HEK293 (cell line): ENCODE data around the gene OR2A2.
A peak's percentile ranks its signal among the peaks of the same experiment; 100 is the strongest.

ENCODE experiments used
- CTCF ChIA-PET: fragments of 350-600 bp; formaldehyde crosslinking; extraction: SDS; loops from one replicate; lab custom pipeline; 2021; ENCODE audit warnings: antibody characterized with exemption; lab: Yijun Ruan, JAX
- POLR2A ChIA-PET: fragments of 300-600 bp; formaldehyde crosslinking; extraction: SDS; loops from one replicate; lab custom pipeline; 2020; ENCODE audit warnings: antibody characterized with exemption, inconsistent platforms; lab: Yijun Ruan, JAX
- H3K27ac ChIP-seq: fragments of 200-500 bp; sonication (Bioruptor generic); 2 replicates; pipeline ENCODE4 v1.5.1; 2014; ENCODE audit warnings: low read depth, low read length, control low read depth, inconsistent platforms; ENCODE audit errors: extremely low read depth
- H3K36me3 ChIP-seq, 2 experiments: fragments of 200-500 bp in 1 of 2; sonication (Bioruptor generic) in 1 of 2; 1 replicate in 1 of 2; 2 replicates in 1 of 2; pipeline ENCODE4 v1.5.1; 2014 to 2017; ENCODE audit warnings: inconsistent platforms in 2 of 2, low read length in 2 of 2; ENCODE audit not compliant: control insufficient read depth in 2 of 2, insufficient read depth in 1 of 2
- H3K4me1 ChIP-seq: fragments of 200-500 bp; sonication (Bioruptor generic); 2 replicates; pipeline ENCODE4 v1.5.1; 2014; ENCODE audit warnings: mild to moderate bottlenecking, low read length, inconsistent platforms; ENCODE audit not compliant: control insufficient read depth, insufficient read depth
- H3K4me3 ChIP-seq: 2 replicates; pipeline ENCODE4 v1.5.1; 2011; ENCODE audit warnings: low read depth, mild to moderate bottlenecking, control low read depth, low read length, moderate library complexity
- H3K9me3 ChIP-seq: fragments of 200-500 bp; sonication (Bioruptor generic); 2 replicates; pipeline ENCODE4 v1.5.1; 2014; ENCODE audit warnings: low read depth, low read length, inconsistent platforms; ENCODE audit not compliant: control insufficient read depth, insufficient read depth
- EGR2 ChIP-seq: fragments of 450-650 bp; formaldehyde crosslinking; IDR thresholded peaks from 2 replicates; pipeline ENCODE4 v1.5.1; 2016; ENCODE audit warnings: low read depth, missing biosample characterization, missing genetic modification characterization
- HOXD13 ChIP-seq: sonication (generic); formaldehyde crosslinking; IDR thresholded peaks from 2 replicates; pipeline ENCODE4 v1.8.0; 2022; ENCODE audit warnings: missing genetic modification reagents, borderline replicate concordance
- ZBTB20 ChIP-seq: fragments of 450-650 bp; formaldehyde crosslinking; IDR thresholded peaks from 2 replicates; pipeline ENCODE4 v1.5.1; 2016; ENCODE audit warnings: missing biosample characterization, missing genetic modification characterization
- ZFHX2 ChIP-seq: fragments of 450-650 bp; formaldehyde crosslinking; conservative IDR thresholded peaks from 2 replicates; pipeline ENCODE4 v1.5.1; 2016; ENCODE audit warnings: missing biosample characterization, missing genetic modification characterization
- ZFP69B ChIP-seq: fragments of 450-650 bp; formaldehyde crosslinking; IDR thresholded peaks from 2 replicates; pipeline ENCODE4 v1.5.1; 2016; ENCODE audit warnings: missing biosample characterization, missing genetic modification characterization
- ZIC2 ChIP-seq: fragments of 450-650 bp; formaldehyde crosslinking; IDR thresholded peaks from 2 replicates; pipeline ENCODE4 v1.5.1; 2016; ENCODE audit warnings: missing biosample characterization, missing genetic modification characterization
- ZNF121 ChIP-seq: fragments of 450-650 bp; formaldehyde crosslinking; IDR thresholded peaks from 2 replicates; pipeline ENCODE4 v1.5.1; 2016; ENCODE audit warnings: missing biosample characterization, missing genetic modification characterization
- ZNF132 ChIP-seq: fragments of 450-650 bp; formaldehyde crosslinking; IDR thresholded peaks from 2 replicates; pipeline ENCODE4 v1.5.1; 2017; ENCODE audit warnings: missing biosample characterization, missing genetic modification characterization, borderline replicate concordance
- ZNF211 ChIP-seq: fragments of 450-650 bp; formaldehyde crosslinking; IDR thresholded peaks from 2 replicates; pipeline ENCODE4 v1.5.1; 2016; ENCODE audit warnings: low read depth, missing biosample characterization, missing genetic modification characterization
- ZNF335 ChIP-seq: fragments of 450-650 bp; formaldehyde crosslinking; conservative IDR thresholded peaks from 2 replicates; pipeline ENCODE4 v1.5.1; 2016; ENCODE audit warnings: missing biosample characterization, missing genetic modification characterization
- ZNF341 ChIP-seq: fragments of 450-650 bp; formaldehyde crosslinking; IDR thresholded peaks from 2 replicates; pipeline ENCODE4; 2016; ENCODE audit warnings: low read depth, missing biosample characterization, missing genetic modification characterization
- ZNF510 ChIP-seq: fragments of 450-650 bp; formaldehyde crosslinking; IDR thresholded peaks from 2 replicates; pipeline ENCODE4 v1.5.1; 2018; ENCODE audit warnings: mild to moderate bottlenecking, missing genetic modification characterization, missing biosample characterization; ENCODE audit not compliant: insufficient replicate concordance
- ZNF623 ChIP-seq: fragments of 450-650 bp; formaldehyde crosslinking; IDR thresholded peaks from 2 replicates; pipeline ENCODE4 v1.5.1; 2016; ENCODE audit warnings: missing biosample characterization, missing genetic modification characterization
- ZNF677 ChIP-seq: fragments of 450-650 bp; IDR thresholded peaks from 2 replicates; pipeline ENCODE4 v1.5.0; 2018; ENCODE audit warnings: missing biosample characterization, mild to moderate bottlenecking, missing genetic modification characterization, moderate library complexity
- ZNF701 ChIP-seq: fragments of 450-650 bp; formaldehyde crosslinking; IDR thresholded peaks from 2 replicates; pipeline ENCODE4 v1.5.1; 2016; ENCODE audit warnings: missing biosample characterization, missing genetic modification characterization
- ZNF747 ChIP-seq: fragments of 450-650 bp; formaldehyde crosslinking; IDR thresholded peaks from 2 replicates; pipeline ENCODE4 v1.5.1; 2016; ENCODE audit warnings: missing biosample characterization, missing genetic modification characterization
- ZNF777 ChIP-seq: fragments of 450-650 bp; formaldehyde crosslinking; IDR thresholded peaks from 2 replicates; pipeline ENCODE4 v1.5.1; 2017; ENCODE audit warnings: missing biosample characterization, missing genetic modification characterization, borderline replicate concordance
- ZNF785 ChIP-seq: fragments of 450-650 bp; formaldehyde crosslinking; IDR thresholded peaks from 2 replicates; pipeline ENCODE4 v1.5.1; 2016; ENCODE audit warnings: missing biosample characterization, missing genetic modification characterization
- ZNF837 ChIP-seq: fragments of 450-650 bp; formaldehyde crosslinking; IDR thresholded peaks from 2 replicates; pipeline ENCODE4 v1.5.1; 2016; ENCODE audit warnings: missing biosample characterization, missing genetic modification characterization
- TF ChIP-seq, protein P1 (sequence below): fragments of 450-650 bp; formaldehyde crosslinking; IDR thresholded peaks from 2 replicates; pipeline ENCODE4 v1.5.1; 2016; ENCODE audit warnings: missing biosample characterization, missing genetic modification characterization
- TF ChIP-seq, protein P2 (sequence below): fragments of 450-650 bp; formaldehyde crosslinking; IDR thresholded peaks from 2 replicates; pipeline ENCODE4 v1.5.0; 2017; ENCODE audit warnings: missing biosample characterization, missing genetic modification characterization, borderline replicate concordance
- TF ChIP-seq, protein P3 (sequence below): fragments of 450-650 bp; formaldehyde crosslinking; IDR thresholded peaks from 2 replicates; pipeline ENCODE4 v1.5.1; 2017; ENCODE audit warnings: missing biosample characterization, mild to moderate bottlenecking, missing genetic modification characterization, moderate library complexity
- TF ChIP-seq, protein P4 (sequence below): fragments of 450-650 bp; formaldehyde crosslinking; IDR thresholded peaks from 2 replicates; pipeline ENCODE4 v1.5.1; 2016; ENCODE audit warnings: missing biosample characterization, missing genetic modification characterization
- TF ChIP-seq, protein P5 (sequence below): fragments of 450-650 bp; formaldehyde crosslinking; IDR thresholded peaks from 2 replicates; pipeline ENCODE4 v1.5.1; 2016; ENCODE audit warnings: missing biosample characterization, missing genetic modification characterization, low read depth

The OR2A2 gene

DNA sequence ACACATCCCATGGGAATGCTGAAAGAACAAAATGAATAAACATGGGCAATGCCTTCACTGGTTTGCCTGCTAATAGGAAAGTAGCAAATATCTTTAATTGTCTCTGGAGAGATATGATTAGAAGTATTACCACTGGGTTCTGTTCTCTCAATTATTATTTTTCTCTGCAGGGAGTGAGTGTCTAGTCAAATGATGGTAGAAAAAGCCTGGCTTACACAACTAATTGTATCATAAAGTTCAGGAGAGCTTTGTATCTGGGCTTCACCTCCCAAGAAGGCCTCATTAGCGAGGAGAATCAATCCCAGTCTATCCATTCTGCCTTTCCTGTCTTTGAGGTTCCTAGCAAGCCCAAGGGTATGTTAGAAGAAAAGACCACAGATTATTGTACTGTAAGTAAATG, 13.5 kb downstream of the OR2A2 start, which contains the start of gene OR2A14:
TSS of gene OR2A14 (plus strand) at position 301 of the 400 bp plus-strand sequence. CDS start 5,937 bp downstream, outside the sequence.
- CTCF ChIA-PET, result interaction anchor here (0.6 kb wide), 1 partner anchor 650 kb away, joined by 3 read pairs; no protein-coding TSS in a partner anchor
- Histone ChIP-seq H3K27ac (no peak within 1 kb of the TSS), H3K36me3 (no peaks in the 10 kb centered on the region), H3K4me1 (no peaks in the 10 kb centered on the region), H3K4me3 (no peak within 1 kb of the TSS), H3K9me3 (no peaks in the 10 kb centered on the region)
- TF ChIP-seq ZNF837, result no peak
- TF ChIP-seq ZFHX2 (tag by site-specific recombination), result no peak
- TF ChIP-seq, protein P1, sequence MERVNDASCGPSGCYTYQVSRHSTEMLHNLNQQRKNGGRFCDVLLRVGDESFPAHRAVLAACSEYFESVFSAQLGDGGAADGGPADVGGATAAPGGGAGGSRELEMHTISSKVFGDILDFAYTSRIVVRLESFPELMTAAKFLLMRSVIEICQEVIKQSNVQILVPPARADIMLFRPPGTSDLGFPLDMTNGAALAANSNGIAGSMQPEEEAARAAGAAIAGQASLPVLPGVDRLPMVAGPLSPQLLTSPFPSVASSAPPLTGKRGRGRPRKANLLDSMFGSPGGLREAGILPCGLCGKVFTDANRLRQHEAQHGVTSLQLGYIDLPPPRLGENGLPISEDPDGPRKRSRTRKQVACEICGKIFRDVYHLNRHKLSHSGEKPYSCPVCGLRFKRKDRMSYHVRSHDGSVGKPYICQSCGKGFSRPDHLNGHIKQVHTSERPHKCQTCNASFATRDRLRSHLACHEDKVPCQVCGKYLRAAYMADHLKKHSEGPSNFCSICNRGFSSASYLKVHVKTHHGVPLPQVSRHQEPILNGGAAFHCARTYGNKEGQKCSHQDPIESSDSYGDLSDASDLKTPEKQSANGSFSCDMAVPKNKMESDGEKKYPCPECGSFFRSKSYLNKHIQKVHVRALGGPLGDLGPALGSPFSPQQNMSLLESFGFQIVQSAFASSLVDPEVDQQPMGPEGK, result no peak
- TF ChIP-seq ZNF211, result no peak
- TF ChIP-seq, protein P2, sequence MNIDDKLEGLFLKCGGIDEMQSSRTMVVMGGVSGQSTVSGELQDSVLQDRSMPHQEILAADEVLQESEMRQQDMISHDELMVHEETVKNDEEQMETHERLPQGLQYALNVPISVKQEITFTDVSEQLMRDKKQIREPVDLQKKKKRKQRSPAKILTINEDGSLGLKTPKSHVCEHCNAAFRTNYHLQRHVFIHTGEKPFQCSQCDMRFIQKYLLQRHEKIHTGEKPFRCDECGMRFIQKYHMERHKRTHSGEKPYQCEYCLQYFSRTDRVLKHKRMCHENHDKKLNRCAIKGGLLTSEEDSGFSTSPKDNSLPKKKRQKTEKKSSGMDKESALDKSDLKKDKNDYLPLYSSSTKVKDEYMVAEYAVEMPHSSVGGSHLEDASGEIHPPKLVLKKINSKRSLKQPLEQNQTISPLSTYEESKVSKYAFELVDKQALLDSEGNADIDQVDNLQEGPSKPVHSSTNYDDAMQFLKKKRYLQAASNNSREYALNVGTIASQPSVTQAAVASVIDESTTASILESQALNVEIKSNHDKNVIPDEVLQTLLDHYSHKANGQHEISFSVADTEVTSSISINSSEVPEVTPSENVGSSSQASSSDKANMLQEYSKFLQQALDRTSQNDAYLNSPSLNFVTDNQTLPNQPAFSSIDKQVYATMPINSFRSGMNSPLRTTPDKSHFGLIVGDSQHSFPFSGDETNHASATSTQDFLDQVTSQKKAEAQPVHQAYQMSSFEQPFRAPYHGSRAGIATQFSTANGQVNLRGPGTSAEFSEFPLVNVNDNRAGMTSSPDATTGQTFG (tag by site-specific recombination), result no peak
- TF ChIP-seq ZNF785, result no peak
- TF ChIP-seq, protein P3, sequence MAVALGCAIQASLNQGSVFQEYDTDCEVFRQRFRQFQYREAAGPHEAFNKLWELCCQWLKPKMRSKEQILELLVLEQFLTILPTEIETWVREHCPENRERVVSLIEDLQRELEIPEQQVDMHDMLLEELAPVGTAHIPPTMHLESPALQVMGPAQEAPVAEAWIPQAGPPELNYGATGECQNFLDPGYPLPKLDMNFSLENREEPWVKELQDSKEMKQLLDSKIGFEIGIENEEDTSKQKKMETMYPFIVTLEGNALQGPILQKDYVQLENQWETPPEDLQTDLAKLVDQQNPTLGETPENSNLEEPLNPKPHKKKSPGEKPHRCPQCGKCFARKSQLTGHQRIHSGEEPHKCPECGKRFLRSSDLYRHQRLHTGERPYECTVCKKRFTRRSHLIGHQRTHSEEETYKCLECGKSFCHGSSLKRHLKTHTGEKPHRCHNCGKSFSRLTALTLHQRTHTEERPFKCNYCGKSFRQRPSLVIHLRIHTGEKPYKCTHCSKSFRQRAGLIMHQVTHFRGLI (tag by site-specific recombination), result no peak
- TF ChIP-seq ZNF747 (tag by site-specific recombination), result no peak
- POLR2A ChIA-PET, result no interaction called here

DNA sequence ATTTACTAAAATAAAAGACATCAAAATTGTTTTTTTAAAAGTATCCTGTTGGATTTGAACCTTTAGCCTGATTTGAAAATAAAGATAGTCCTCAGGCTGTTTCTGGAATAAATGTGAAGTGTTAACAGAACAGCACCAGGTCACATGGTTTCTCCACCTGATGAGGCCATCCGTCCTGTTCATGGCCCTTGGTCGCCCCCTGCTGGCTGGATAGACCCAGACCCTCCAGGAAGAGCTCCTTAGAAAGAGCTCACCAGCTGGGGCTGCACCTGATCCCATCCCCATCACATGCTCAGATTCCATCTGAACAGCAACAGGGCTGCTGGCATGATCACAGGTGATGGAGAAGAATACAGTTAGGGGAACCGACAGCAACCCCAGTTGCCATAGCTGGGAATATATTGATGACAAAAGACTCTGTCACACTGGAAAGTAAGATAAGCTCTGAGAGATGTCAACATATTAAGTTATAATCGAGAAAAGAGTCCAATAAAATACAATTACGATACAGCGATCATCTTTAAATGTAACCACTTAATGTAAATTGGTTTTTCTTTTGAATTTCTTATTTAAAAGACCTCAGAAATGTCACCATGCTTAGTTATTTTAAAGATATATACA, 18.4 kb downstream of the OR2A2 start:
- CTCF ChIA-PET, result interaction anchor here (0.5 to 1.7 kb wide), 27 partner anchors 8 to 838 kb away, joined by 3 to 15 read pairs (median 4); partner anchors contain the start of gene OR2A2
- Histone ChIP-seq H3K4me3 (no peak overlapping the region), H3K9me3 (no peaks in the 10 kb centered on the region), H3K27ac (no peak overlapping the region), H3K36me3 (no peaks in the 10 kb centered on the region), H3K4me1 (no peaks in the 10 kb centered on the region)
- POLR2A ChIA-PET, result no interaction called here
- TF ChIP-seq, protein P4, sequence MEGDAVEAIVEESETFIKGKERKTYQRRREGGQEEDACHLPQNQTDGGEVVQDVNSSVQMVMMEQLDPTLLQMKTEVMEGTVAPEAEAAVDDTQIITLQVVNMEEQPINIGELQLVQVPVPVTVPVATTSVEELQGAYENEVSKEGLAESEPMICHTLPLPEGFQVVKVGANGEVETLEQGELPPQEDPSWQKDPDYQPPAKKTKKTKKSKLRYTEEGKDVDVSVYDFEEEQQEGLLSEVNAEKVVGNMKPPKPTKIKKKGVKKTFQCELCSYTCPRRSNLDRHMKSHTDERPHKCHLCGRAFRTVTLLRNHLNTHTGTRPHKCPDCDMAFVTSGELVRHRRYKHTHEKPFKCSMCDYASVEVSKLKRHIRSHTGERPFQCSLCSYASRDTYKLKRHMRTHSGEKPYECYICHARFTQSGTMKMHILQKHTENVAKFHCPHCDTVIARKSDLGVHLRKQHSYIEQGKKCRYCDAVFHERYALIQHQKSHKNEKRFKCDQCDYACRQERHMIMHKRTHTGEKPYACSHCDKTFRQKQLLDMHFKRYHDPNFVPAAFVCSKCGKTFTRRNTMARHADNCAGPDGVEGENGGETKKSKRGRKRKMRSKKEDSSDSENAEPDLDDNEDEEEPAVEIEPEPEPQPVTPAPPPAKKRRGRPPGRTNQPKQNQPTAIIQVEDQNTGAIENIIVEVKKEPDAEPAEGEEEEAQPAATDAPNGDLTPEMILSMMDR (tag by site-specific recombination), result 0 out of 2 replicates have a peak, but pooled peaks have one; percentile 21
- no peak for TF ChIP-seq ZNF132 (tag by site-specific recombination)
- TF ChIP-seq ZNF677 (tag by site-specific recombination), result no peak
- no peak for TF ChIP-seq HOXD13
- TF ChIP-seq, protein P5, sequence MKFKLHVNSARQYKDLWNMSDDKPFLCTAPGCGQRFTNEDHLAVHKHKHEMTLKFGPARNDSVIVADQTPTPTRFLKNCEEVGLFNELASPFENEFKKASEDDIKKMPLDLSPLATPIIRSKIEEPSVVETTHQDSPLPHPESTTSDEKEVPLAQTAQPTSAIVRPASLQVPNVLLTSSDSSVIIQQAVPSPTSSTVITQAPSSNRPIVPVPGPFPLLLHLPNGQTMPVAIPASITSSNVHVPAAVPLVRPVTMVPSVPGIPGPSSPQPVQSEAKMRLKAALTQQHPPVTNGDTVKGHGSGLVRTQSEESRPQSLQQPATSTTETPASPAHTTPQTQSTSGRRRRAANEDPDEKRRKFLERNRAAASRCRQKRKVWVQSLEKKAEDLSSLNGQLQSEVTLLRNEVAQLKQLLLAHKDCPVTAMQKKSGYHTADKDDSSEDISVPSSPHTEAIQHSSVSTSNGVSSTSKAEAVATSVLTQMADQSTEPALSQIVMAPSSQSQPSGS, result no peak
- no peak for TF ChIP-seq ZNF623
- TF ChIP-seq ZIC2 (tag by site-specific recombination), result no peak
- no peak for TF ChIP-seq ZNF510 (tag by site-specific recombination)
- TF ChIP-seq ZNF701 (tag by site-specific recombination), result no peak
- TF ChIP-seq ZNF121 (tag by site-specific recombination), result no peak
- no peak for TF ChIP-seq EGR2 (tag by site-specific recombination)
- TF ChIP-seq ZNF777, result no peak
- peak; percentile 43; the same call in 1 of the 2 replicates for TF ChIP-seq ZNF341 (tag by site-specific recombination)
- TF ChIP-seq ZFP69B (tag by site-specific recombination), result no peak
- TF ChIP-seq ZNF335 (tag by site-specific recombination), result no peak
- no peak for TF ChIP-seq ZFHX2 (tag by site-specific recombination)
- no peak for TF ChIP-seq ZBTB20
